Left lung (tissue), 10 donors: ENCODE measurements around the gene SNAI3. TPM values are rescaled to one million over a fixed set of nuclear protein-coding genes. Genes with fewer than 3 reads are reported as not detected.

ENCODE experiments used
- ATAC-seq: fragments of 200-7000 bp; cut with Tn5 transposase; one replicate; pipeline ENCODE4 v1.9.1; 2020; ENCODE audit warnings: moderate library complexity
- DNase-seq, 4 donors: peaks; one replicate each; pipeline ENCODE4 v3.0.0-alpha.2; 2013 to 2020
- H3K27ac ChIP-seq, 2 donors: fragments of 200-600 bp; sonication (generic) in 1 of 2; one replicate each; pipeline versions ENCODE4 v1.5.0 to v1.8.0; 2020 to 2021
- H3K27me3 ChIP-seq, 2 donors: fragments of 200-600 bp; sonication (generic) in 1 of 2; one replicate each; pipeline versions ENCODE4 v1.5.0 to v1.8.0; 2020 to 2021
- H3K36me3 ChIP-seq, 2 donors: fragments of 200-600 bp; sonication (generic) in 1 of 2; one replicate each; pipeline versions ENCODE4 v1.5.0 to v1.8.0; 2020 to 2021
- H3K4me1 ChIP-seq, 2 donors: fragments of 200-600 bp; one replicate each; pipeline ENCODE4 v1.8.0; 2021
- H3K4me3 ChIP-seq, 2 donors: fragments of 200-600 bp; sonication (generic) in 1 of 2; one replicate each; pipeline versions ENCODE4 v1.5.0 to v1.8.0; 2020 to 2021; ENCODE audit warnings: mild to moderate bottlenecking in 1 of 2
- H3K9me3 ChIP-seq, 2 donors: fragments of 200-600 bp; sonication (generic) in 1 of 2; one replicate each; pipeline versions ENCODE4 v1.5.0 to v1.8.0; 2020 to 2021
- intact Hi-C, 2 donors: fragments of 100-400 bp; cut with DNase I; formaldehyde crosslinking; loops; one replicate each; pipeline versions ENCODE4 v1.11.2 to v1.14.2; 2022
- polyA plus RNA-seq, 6 donors: library from polyadenylated mRNA; unstranded; fragments of 120-200 nt; gene quantifications; one replicate each; pipeline ENCODE4 v1.2.1, GENCODE V29; 2013; ENCODE audit not compliant: insufficient read length in 6 of 6
- total RNA-seq, 2 donors: library from RNA; stranded (reverse); fragmentation: NEBNext Ultra II Directional; extraction: Animal tissue kit (Norgen Biotek cat#: 25700); gene quantifications; one replicate each; pipeline ENCODE4 v1.2.1, GENCODE V29; 2021
- TF ChIP-seq, protein P1 (sequence below), 2 donors: fragments of 200-600 bp; sonication (generic) in 1 of 2; IDR thresholded peaks; one replicate each; pipeline versions ENCODE4 v1.5.0 to v1.8.0; 2021; ENCODE audit warnings: antibody characterized with exemption in 2 of 2
- donor health status: DM: no; HTN: yes; CAD: no.
- donor health status: DM: no; HTN: no; CAD: no.

Gene SNAI3
- total and polyA plus RNA-seq, 8 donors: 0.86 to 2.3 (median 1.8) TPM

DNA sequence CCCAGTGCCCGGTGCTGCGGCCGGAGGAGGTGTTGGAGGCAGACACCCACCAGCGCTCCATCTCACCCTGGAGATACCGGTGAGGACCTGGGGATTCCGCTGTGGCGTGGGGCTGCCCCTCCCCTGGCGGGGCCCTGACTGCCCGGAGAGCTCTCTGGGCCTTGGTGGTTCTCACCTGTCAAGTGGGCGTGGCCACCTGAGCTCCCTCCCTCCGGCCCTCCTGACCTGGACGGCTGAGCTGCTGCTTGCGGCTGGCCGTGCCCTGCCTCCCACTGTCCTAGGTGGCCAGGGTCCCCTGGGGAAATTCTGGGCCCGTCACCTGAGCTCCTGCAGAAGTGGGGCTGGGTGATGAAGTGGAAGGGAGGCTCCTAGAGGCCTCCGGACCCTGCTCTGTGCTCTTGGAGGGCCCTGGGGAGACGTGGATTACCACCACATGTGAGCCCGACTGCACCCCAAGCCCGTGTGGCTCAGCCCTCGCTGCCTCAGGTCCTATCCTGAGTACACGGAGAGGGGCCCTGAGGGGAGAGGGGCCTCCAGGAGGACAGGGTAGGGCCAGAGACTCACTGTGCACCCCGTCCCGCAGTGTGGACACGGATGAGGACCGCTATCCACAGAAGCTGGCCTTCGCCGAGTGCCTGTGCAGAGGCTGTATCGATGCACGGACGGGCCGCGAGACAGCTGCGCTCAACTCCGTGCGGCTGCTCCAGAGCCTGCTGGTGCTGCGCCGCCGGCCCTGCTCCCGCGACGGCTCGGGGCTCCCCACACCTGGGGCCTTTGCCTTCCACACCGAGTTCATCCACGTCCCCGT is 46.9 kb downstream of the SNAI3 start:
- DNase-seq: no peak
- Histone ChIP-seq H3K4me3 (no peak overlapping the region), H3K27ac (no peak overlapping the region), H3K27me3 (peaks cover 31 to 61% of the 10 kb centered on the region in 2 donors), H3K4me1 (peaks cover 6 to 44% of the 10 kb centered on the region in 2 donors), H3K9me3 (no peaks in the 10 kb centered on the region), H3K36me3 (peaks cover 0 to 22% of the 10 kb centered on the region in 2 donors)
- peak; percentile 55 for ATAC-seq
- intact Hi-C loops: no loop called here
- TF ChIP-seq, protein P1, sequence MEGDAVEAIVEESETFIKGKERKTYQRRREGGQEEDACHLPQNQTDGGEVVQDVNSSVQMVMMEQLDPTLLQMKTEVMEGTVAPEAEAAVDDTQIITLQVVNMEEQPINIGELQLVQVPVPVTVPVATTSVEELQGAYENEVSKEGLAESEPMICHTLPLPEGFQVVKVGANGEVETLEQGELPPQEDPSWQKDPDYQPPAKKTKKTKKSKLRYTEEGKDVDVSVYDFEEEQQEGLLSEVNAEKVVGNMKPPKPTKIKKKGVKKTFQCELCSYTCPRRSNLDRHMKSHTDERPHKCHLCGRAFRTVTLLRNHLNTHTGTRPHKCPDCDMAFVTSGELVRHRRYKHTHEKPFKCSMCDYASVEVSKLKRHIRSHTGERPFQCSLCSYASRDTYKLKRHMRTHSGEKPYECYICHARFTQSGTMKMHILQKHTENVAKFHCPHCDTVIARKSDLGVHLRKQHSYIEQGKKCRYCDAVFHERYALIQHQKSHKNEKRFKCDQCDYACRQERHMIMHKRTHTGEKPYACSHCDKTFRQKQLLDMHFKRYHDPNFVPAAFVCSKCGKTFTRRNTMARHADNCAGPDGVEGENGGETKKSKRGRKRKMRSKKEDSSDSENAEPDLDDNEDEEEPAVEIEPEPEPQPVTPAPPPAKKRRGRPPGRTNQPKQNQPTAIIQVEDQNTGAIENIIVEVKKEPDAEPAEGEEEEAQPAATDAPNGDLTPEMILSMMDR (IDR thresholded peaks at IDR 0.05): no peak

DNA sequence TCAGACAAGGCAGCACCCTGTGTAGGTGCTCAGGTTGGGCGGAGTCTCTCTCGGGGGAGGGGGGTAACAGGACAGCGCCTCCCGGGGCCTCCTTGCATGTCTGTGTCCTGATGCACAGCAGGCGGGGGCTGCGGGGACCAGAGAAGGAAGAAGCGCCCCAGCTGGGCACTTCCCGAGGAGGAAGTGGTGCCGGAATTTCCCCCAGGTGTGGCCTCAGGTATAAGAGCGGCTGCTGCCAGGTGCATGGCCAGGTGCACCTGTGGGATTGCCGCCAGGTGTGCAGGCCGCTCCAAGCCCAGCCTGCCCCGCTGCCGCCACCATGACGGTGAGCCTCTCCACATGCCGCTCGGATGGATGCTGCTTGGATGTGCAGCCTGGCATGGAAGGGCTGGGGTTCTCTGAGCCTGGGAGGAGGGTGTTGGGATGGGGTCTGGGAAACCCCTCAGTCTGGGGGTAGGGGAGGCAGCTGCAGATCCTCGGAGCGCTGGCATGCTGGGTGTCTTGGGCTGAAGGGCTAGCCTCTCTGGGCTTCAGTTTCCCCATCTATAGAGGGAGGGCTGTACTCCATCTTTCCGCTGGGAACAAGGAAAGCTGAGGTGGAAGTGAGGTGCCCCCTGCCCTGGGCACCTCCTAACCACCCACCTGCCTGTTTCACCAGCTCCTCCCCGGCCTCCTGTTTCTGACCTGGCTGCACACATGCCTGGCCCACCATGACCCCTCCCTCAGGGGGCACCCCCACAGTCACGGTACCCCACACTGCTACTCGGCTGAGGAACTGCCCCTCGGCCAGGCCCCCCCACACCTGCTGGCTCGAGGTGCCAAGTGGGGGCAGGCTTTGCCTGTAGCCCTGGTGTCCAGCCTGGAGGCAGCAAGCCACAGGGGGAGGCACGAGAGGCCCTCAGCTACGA is 47.7 kb downstream of the SNAI3 start, which contains the start of gene IL17C:
Gene IL17C (plus strand): TSS at position 250 of the 908 bp plus-strand sequence. CDS start 70 bp downstream, at position 320.
- Histone ChIP-seq H3K4me1 (peaks cover 6 to 53% of the 10 kb centered on the region in 2 donors), H3K9me3 (no peaks in the 10 kb centered on the region), H3K27me3 (peaks cover 31 to 61% of the 10 kb centered on the region in 2 donors), H3K27ac (no peak within 1 kb of the TSS), H3K36me3 (peaks cover 0 to 13% of the 10 kb centered on the region in 2 donors), H3K4me3 (no peak within 1 kb of the TSS)
- TF ChIP-seq, protein P1 (IDR thresholded peaks at IDR 0.05): no peak
- intact Hi-C loops: no loop called here
- peak in 1 of 4 donors; percentile 81 for DNase-seq
- peak; percentile 29 for ATAC-seq

DNA sequence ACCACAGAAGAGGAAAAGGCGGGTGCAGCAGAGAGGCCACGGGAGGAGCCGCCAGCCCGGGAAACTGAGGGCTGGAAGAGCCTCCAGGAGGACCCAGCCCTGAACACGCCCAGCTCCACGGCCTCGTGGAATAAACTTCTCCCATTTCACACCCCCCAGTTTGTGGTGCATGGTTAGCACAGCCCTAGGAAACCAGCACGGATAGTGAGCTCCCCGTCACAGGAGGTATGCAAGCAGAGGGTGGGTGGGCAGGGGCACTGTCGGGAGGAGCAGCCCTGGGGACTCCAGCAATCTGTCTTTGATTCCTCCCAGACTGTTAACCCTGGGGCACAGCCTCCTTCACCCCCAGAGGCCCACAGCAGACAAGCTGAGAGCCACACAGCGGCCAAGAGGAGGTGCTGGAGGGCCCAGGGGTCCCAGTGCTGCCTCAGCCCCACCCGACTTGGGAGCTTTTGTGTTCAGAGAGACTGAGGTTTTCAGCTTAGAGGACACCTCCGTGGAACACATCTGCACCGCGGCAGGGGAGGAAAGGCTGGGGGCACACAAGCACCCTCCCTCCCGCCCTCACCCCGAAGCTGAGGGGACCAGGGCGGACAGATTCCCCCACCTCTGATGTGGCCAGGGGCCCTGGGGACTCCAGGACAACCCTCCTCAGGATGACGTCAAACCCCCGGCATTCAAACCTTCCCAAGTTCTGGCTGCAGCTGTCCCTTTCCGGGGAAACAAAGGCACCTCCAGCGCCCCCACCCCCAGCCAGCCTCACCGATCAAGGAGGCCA is 49.6 kb downstream of the SNAI3 start:
- H3K9me3 ChIP-seq: no peaks in the 10 kb centered on the region
- intact Hi-C loops: no loop called here

DNA sequence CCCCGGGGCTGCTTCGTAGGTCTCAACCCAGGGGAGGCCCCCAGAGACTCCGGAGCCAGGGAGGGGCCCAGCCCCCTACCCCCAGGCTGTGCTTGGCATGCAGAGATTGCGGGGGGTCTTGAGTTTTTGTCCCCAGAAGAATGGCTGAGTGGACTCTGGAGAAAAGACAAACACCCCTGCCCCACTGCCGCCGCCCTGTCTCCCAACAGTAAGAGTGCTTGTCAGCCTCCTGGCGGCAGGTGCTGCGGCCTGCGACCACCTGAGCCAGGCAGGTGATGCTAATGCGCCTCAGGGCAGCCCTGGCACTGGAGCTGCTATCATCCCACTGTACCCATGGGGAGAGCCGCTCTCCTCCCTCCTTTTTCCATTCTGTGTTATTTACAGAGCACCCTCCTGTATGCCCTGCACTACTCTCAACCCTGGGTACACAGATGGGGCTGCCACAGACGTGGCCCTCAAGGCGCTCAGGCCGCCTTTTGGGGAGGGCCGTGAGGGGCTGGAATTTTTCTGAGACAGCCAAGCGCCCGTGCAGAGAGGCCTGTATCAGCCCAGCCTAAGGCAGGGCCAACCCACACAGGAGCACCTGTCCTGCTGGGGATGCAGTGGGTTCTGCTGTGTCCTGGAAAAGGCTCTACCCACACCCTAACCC is 50.5 kb downstream of the SNAI3 start:
- no peak overlapping the region for H3K27ac ChIP-seq
- TF ChIP-seq, protein P1 (IDR thresholded peaks at IDR 0.05): no peak
- H3K4me1 ChIP-seq: peaks cover 6 to 50% of the 10 kb centered on the region in 2 donors
- no peak overlapping the region for H3K4me3 ChIP-seq
- H3K9me3 ChIP-seq: no peaks in the 10 kb centered on the region
- H3K27me3 ChIP-seq: peaks cover 31 to 55% of the 10 kb centered on the region in 2 donors
- DNase-seq: no peak
- H3K36me3 ChIP-seq: peaks cover 0 to 26% of the 10 kb centered on the region in 2 donors
- no peak for ATAC-seq
- intact Hi-C loops: no loop called here

More for the DNA sequence above, 49.6 kb downstream of the SNAI3 start:
- Histone ChIP-seq H3K4me3 (no peak overlapping the region), H3K36me3 (peaks cover 0 to 17% of the 10 kb centered on the region in 2 donors), H3K27me3 (peaks cover 31 to 61% of the 10 kb centered on the region in 2 donors), H3K4me1 (peaks cover 6 to 57% of the 10 kb centered on the region in 2 donors), H3K27ac (no peak overlapping the region)
- no peak for ATAC-seq
- TF ChIP-seq, protein P1 (IDR thresholded peaks at IDR 0.05): no peak
- DNase-seq: no peak
